ENCODE data around the gene PLAA. TPM values are rescaled to one million over a fixed set of nuclear protein-coding genes. Genes with fewer than 3 reads are reported as not detected.

PLAA gene
- total RNA-seq, 4 donors from 2014 or later: 27.4 to 31.5 (median 29.5) TPM

DNA sequence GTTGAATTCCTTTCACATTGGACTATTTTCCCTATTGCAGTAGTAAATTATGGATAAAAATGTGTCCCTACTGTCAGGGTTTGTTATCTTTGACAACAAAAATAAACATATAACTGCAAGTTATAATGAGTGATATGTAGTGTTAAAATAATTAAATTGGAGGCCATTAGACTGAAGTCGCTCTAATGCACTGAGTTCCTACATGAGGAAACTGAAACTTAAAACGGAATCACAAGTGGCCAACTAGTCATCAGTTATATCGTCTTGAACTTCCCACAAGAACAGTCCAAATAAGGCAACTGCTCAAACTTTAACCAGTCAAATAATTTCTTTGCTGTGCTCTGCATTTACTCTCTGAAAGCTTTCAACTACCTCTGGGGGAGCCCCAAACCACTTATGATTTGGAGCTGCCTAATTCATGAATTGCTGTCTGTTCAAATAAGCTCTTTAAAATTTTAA lies 7.0 kb upstream of the PLAA start:
- H3K9me3 ChIP-seq: no peaks in the 10 kb centered on the region
- H3K27me3 ChIP-seq: no peaks in the 10 kb centered on the region
- H3K4me1 ChIP-seq: peaks cover 20% of the 10 kb centered on the region
- DNase-seq (ENCODE audit: low spot score in 2 of 2): no peak
- no peak overlapping the region for H3K27ac ChIP-seq
- TF ChIP-seq POLR2AphosphoS5 (IDR thresholded peaks at IDR 0.05) (no peak), EP300 (IDR thresholded peaks at IDR 0.05) (no peak), POLR2A (IDR thresholded peaks at IDR 0.05) (no peak)
- TF ChIP-seq, protein P1, sequence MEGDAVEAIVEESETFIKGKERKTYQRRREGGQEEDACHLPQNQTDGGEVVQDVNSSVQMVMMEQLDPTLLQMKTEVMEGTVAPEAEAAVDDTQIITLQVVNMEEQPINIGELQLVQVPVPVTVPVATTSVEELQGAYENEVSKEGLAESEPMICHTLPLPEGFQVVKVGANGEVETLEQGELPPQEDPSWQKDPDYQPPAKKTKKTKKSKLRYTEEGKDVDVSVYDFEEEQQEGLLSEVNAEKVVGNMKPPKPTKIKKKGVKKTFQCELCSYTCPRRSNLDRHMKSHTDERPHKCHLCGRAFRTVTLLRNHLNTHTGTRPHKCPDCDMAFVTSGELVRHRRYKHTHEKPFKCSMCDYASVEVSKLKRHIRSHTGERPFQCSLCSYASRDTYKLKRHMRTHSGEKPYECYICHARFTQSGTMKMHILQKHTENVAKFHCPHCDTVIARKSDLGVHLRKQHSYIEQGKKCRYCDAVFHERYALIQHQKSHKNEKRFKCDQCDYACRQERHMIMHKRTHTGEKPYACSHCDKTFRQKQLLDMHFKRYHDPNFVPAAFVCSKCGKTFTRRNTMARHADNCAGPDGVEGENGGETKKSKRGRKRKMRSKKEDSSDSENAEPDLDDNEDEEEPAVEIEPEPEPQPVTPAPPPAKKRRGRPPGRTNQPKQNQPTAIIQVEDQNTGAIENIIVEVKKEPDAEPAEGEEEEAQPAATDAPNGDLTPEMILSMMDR (IDR thresholded peaks at IDR 0.05): no peak
- 78% methylated on average over 3 of the region's 3 CpGs for WGBS
- no peak overlapping the region for H3K4me3 ChIP-seq
- no peaks in the 10 kb centered on the region for H3K36me3 ChIP-seq

DNA sequence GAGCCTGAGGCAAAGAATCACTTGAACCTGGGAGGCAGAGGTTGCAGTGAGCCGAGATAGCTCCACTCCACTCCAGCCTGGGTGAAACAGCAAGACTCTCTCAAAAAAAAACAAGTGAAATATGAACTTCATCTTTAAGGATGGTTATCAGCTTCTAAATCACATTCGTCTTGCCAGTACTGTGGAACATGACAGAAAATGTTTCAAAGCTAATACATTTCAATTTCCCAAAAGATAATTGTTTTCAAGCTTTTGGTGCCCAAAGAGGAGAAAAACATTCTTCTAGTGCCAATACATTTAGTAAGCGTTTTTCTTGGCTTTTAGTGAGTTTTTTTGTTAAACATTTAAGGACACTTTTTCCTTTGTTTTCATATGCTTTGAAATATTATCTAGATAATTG lies 4.8 kb upstream of the PLAA start:
- 61% methylated on average over 3 of the region's 3 CpGs for WGBS
- no peaks in the 10 kb centered on the region for H3K27me3 ChIP-seq
- H3K27ac ChIP-seq: no peak overlapping the region
- no peaks in the 10 kb centered on the region for H3K9me3 ChIP-seq
- H3K4me1 ChIP-seq: peaks cover 21% of the 10 kb centered on the region
- H3K36me3 ChIP-seq: no peaks in the 10 kb centered on the region
- DNase-seq (ENCODE audit: low spot score in 2 of 2): no peak
- H3K4me3 ChIP-seq: no peak overlapping the region
- TF ChIP-seq POLR2A (IDR thresholded peaks at IDR 0.05) (no peak), POLR2AphosphoS5 (IDR thresholded peaks at IDR 0.05) (no peak), EP300 (IDR thresholded peaks at IDR 0.05) (no peak)
- TF ChIP-seq, protein P1 (IDR thresholded peaks at IDR 0.05): no peak

DNA sequence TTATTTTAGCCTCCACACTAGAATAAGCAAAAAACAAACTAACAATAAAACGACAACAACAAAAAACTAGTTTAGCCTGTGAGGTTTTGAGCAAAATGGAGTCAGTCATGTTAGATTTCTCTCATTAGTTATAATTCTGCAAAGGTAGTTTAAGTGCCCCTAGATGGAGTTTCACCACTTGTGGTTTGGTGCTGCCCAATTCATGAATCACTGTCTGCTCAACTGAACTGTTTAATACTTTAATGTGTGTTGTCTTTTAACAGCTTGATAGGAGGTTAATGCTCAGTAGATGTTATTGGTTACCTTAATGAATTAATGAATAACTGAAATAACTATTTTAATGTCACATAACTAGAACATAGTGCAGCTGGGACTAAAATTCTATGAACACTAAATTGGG lies 3.5 kb upstream of the PLAA start:
- WGBS: 82% methylated on average over 1 of the region's 1 CpG
- TF ChIP-seq POLR2A (IDR thresholded peaks at IDR 0.05) (no peak), EP300 (IDR thresholded peaks at IDR 0.05) (no peak), POLR2AphosphoS5 (IDR thresholded peaks at IDR 0.05) (no peak)
- TF ChIP-seq, protein P1 (IDR thresholded peaks at IDR 0.05): no peak
- no peak for DNase-seq (ENCODE audit: low spot score in 2 of 2)
- no peaks in the 10 kb centered on the region for H3K9me3 ChIP-seq
- peaks cover 24% of the 10 kb centered on the region for H3K4me1 ChIP-seq
- H3K27me3 ChIP-seq: no peaks in the 10 kb centered on the region
- H3K36me3 ChIP-seq: no peaks in the 10 kb centered on the region
- no peak overlapping the region for H3K27ac ChIP-seq
- H3K4me3 ChIP-seq: no peak overlapping the region

DNA sequence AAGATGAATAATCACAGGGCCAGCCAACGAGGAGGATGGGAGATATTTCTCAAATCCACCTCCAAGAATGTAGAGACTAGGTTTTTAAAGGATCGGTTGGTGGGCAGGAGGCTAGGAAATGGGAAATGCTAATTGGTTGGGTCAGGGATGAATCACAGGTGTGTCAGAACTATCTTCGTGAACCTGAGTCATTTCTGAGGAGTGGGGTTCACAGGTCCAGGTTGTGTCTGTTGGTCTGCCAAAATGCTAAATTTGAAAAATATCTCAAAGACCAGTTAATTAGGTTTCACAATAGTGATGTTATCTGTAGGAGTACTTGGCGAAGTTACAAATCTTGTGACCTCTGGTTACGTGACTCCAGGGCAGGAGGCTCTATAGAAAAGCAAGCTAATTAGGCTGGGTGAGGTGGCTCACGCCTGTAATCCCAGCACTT lies 2.6 kb upstream of the PLAA start:
- 79% methylated on average over 6 of the region's 6 CpGs for WGBS
- Histone ChIP-seq H3K4me3 (no peak overlapping the region), H3K27me3 (no peaks in the 10 kb centered on the region), H3K4me1 (peaks cover 22% of the 10 kb centered on the region), H3K27ac (no peak overlapping the region), H3K36me3 (no peaks in the 10 kb centered on the region), H3K9me3 (no peaks in the 10 kb centered on the region)
- TF ChIP-seq, protein P1 (IDR thresholded peaks at IDR 0.05): no peak
- TF ChIP-seq POLR2AphosphoS5 (IDR thresholded peaks at IDR 0.05) (no peak), EP300 (IDR thresholded peaks at IDR 0.05) (no peak), POLR2A (IDR thresholded peaks at IDR 0.05) (no peak)
- DNase-seq (ENCODE audit: low spot score in 2 of 2): no peak

DNA sequence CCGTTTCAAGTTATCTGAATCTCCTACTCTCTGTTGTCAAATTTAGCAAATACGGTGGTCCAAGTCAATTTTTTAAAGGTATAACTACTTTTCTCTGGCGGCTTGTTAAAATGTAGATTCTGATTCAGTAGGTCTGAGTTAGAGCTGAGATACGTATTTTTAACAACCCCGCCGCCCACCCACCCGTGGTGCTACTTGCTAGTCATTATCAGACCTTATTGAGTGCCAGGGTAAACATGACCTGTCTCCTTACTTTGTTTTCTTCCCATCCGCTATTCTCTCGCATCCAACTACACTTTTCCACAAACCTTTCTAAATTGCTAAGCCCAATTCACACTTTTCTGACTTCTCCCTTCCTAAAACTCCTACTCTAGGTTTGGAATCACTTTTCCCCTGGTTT lies 694 bp upstream of the PLAA start:
- TF ChIP-seq POLR2AphosphoS5 (IDR thresholded peaks at IDR 0.05) (no peak), POLR2A (IDR thresholded peaks at IDR 0.05) (no peak), EP300 (IDR thresholded peaks at IDR 0.05) (no peak)
- TF ChIP-seq, protein P1 (IDR thresholded peaks at IDR 0.05): no peak
- no peak for DNase-seq (ENCODE audit: low spot score in 2 of 2)
- Histone ChIP-seq H3K4me1 (peaks cover 30% of the 10 kb centered on the region), H3K27ac (peak overlapping the region; percentile 98), H3K9me3 (no peaks in the 10 kb centered on the region), H3K4me3 (peak overlapping the region; percentile 98), H3K27me3 (no peaks in the 10 kb centered on the region), H3K36me3 (no peaks in the 10 kb centered on the region)
- WGBS: 2% methylated on average over 9 of the region's 9 CpGs

Measured in suprapubic skin (tissue), 4 donors.